ENCODE measurements around the gene TMEM242.

- no peak for TF ChIP-seq CTCF (IDR thresholded peaks at IDR 0.05)
- TF ChIP-seq POLR2A (IDR thresholded peaks at IDR 0.05): no peak
- peak in 2 of 3 donors; percentile 21 to 32 for TF ChIP-seq POLR2AphosphoS5 (IDR thresholded peaks at IDR 0.05)
Observed at GRCh38 chr6:157316871-157317814, 6.2 kb downstream of the TMEM242 start.
